Astrocyte of the spinal cord (primary cell): ENCODE measurements around the gene KAZALD1.

ENCODE experiments used
- DNase-seq: peaks from one replicate; pipeline ENCODE4 v3.0.0; 2011; ENCODE audit warnings: low read depth, low spot score
- H3K4me3 ChIP-seq: 2 replicates; pipeline ENCODE4 v1.5.1; 2011; ENCODE audit warnings: low read depth, mild to moderate bottlenecking, low read length, moderate library complexity
- CTCF ChIP-seq: IDR thresholded peaks from 2 replicates; pipeline ENCODE4 v1.5.1; 2012; ENCODE audit warnings: low read depth, mild to moderate bottlenecking, low read length, inconsistent platforms
- in situ Hi-C: cut with HindIII; loops from 2 replicates; pipeline ENCODE4 v1.10.0; 2017; ENCODE audit warnings: low sequenced_read_pairs

Gene KAZALD1

GRCh38 chr10:101054876-101055275 lies 6.9 kb upstream of the KAZALD1 start:
- in situ Hi-C loops: no loop called here
- DNase-seq: no peak
- no peak for TF ChIP-seq CTCF
- H3K4me3 ChIP-seq: no peak overlapping the region

GRCh38 chr10:101055411-101055810 lies 6.4 kb upstream of the KAZALD1 start:
- peak; percentile 25 for TF ChIP-seq CTCF
- no peak overlapping the region for H3K4me3 ChIP-seq
- in situ Hi-C loops: no loop called here
- no peak for DNase-seq

GRCh38 chr10:101056365-101057151 lies 5.2 kb upstream of the KAZALD1 start:
- no peak overlapping the region for H3K4me3 ChIP-seq
- no peak for TF ChIP-seq CTCF
- in situ Hi-C loops: no loop called here
- no peak for DNase-seq

DNA sequence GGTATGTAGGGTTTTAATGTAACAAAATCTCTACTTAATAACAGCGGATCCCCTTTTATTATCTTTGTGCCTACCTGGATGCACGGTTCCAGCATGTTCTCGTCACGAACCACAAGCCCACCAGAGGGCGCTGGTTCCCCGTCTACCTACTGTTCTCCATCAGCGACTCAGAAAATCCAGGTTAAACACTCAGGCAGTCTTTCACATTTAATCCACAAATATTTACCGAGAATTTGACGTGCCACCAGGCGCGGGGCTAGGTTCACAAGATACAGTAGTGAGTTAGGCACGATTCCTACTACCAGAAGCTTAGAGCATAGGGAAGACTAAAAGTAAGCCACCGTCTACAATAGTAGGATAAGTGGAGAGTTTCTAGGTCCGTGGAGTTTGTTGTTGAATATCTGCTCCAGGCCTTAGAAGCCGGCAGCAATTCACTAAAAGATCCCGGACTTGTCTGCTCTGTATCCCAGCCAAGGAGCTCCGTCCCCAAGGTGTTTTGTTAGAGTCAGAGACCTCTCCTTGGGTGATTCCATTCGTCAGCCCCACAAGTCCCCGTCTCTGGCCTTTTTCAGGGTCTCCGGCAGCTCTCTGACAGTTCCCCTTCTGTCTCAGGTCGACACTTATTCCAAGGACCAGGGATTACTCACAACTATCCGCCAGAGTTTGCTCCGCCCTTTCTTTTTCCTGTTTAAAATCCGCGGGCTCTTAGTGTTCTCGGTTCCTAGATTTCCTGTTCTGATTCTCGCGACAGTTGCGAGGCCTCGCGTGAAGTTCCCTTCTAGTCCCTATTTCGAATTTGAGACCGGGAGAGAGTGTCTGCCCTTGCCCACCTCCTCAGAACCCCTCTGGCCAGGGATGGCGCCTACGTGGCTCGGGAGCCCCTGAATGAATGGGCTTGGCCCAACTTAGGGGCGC lies 1.5 kb upstream of the KAZALD1 start:
- peak; percentile 96 for DNase-seq
- peak overlapping the region; percentile 67 for H3K4me3 ChIP-seq
- in situ Hi-C loops: no loop called here
- TF ChIP-seq CTCF: peak; percentile 89

DNA sequence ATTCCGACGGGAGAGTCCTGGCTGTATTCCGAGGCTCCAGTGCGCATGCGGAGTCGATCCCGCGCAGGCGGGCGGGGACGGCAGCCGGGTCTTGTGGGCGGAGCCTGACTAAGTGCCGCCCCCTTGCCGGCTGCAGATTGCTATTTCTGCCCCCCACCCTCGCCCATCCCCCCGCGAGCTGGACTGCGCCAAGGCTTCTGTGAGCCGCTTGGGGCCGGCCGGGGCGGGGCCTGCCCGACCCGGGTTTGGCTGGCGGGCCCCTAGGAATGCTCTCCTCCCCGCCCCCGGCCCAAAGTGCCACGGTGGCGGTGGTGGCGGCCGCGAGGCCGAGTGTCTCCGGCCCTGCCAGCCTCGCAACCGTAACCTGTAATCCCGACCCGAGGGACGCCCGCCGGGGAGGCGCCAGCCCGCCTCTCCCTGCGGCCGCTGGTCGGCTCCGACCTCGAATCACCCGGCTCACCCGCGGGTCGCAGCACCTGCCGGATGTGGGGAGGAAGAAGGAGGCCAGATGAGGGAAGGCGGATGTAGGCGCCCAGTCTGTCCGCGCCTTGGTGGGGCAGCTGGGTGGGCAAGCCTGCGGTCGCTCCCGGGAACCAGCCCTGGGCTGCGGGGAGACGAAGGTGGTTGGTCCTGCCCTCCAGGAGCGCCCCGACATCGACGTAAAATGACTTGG lies 702 bp upstream of the KAZALD1 start:
- DNase-seq: peak; percentile 93
- no peak for TF ChIP-seq CTCF
- in situ Hi-C loops: no loop called here
- H3K4me3 ChIP-seq: peak overlapping the region; percentile 67
